Measurements from ENCODE around the gene AFAP1.

AFAP1 gene

GRCh38 chr4:7876201-7876875 is 63.3 kb downstream of the AFAP1 start:
- no peak overlapping the region for H3K4me3 ChIP-seq (ENCODE audit: low read depth, low read length)
- no peak for DNase-seq (ENCODE audit: low read depth)
- no peak for TF ChIP-seq CTCF (IDR thresholded peaks at IDR 0.05; ENCODE audit: control insufficient read depth, extremely low read depth, insufficient read depth)

GRCh38 chr4:7874838-7875237 is 64.8 kb downstream of the AFAP1 start:
- no peak for DNase-seq (ENCODE audit: low read depth)
- no peak overlapping the region for H3K4me3 ChIP-seq (ENCODE audit: low read depth, low read length)
- no peak for TF ChIP-seq CTCF (IDR thresholded peaks at IDR 0.05; ENCODE audit: control insufficient read depth, extremely low read depth, insufficient read depth)

GRCh38 chr4:7873881-7874280 is 65.8 kb downstream of the AFAP1 start:
- no peak for TF ChIP-seq CTCF (IDR thresholded peaks at IDR 0.05; ENCODE audit: control insufficient read depth, extremely low read depth, insufficient read depth)
- no peak overlapping the region for H3K4me3 ChIP-seq (ENCODE audit: low read depth, low read length)
- DNase-seq (ENCODE audit: low read depth) = no peak

GRCh38 chr4:7872264-7872771 is 67.3 kb downstream of the AFAP1 start:
- peak; percentile 52 for DNase-seq (ENCODE audit: low read depth)
- no peak for TF ChIP-seq CTCF (IDR thresholded peaks at IDR 0.05; ENCODE audit: control insufficient read depth, extremely low read depth, insufficient read depth)
- no peak overlapping the region for H3K4me3 ChIP-seq (ENCODE audit: low read depth, low read length)

GRCh38 chr4:7871356-7871755 is 68.3 kb downstream of the AFAP1 start:
- TF ChIP-seq CTCF (IDR thresholded peaks at IDR 0.05; ENCODE audit: control insufficient read depth, extremely low read depth, insufficient read depth) = no peak
- no peak for DNase-seq (ENCODE audit: low read depth)
- no peak overlapping the region for H3K4me3 ChIP-seq (ENCODE audit: low read depth, low read length)

GRCh38 chr4:7868892-7869471 is 70.7 kb downstream of the AFAP1 start:
- H3K4me3 ChIP-seq (ENCODE audit: low read depth, low read length) = no peak overlapping the region
- no peak for DNase-seq (ENCODE audit: low read depth)
- no peak for TF ChIP-seq CTCF (IDR thresholded peaks at IDR 0.05; ENCODE audit: control insufficient read depth, extremely low read depth, insufficient read depth)

GRCh38 chr4:7868436-7868775 is 71.3 kb downstream of the AFAP1 start:
- no peak overlapping the region for H3K4me3 ChIP-seq (ENCODE audit: low read depth, low read length)
- no peak for DNase-seq (ENCODE audit: low read depth)
- TF ChIP-seq CTCF (IDR thresholded peaks at IDR 0.05; ENCODE audit: control insufficient read depth, extremely low read depth, insufficient read depth) = no peak

Data from LNCaP clone FGC (cell line).